ENCODE measurements around the gene CEP104.

CEP104 gene

GRCh38 chr1:3905953-3906671 lies 49.1 kb upstream of the CEP104 start:
- no peak for ATAC-seq
- TF ChIP-seq ZFP3 (CRISPR knock-in tag; IDR thresholded peaks at IDR 0.05) (no peak), TSHZ2 (CRISPR knock-in tag; IDR thresholded peaks at IDR 0.05) (no peak)

- no peak for ATAC-seq
- TF ChIP-seq POU6F1 (CRISPR knock-in tag; IDR thresholded peaks at IDR 0.05; ENCODE audit: borderline replicate concordance, low read depth) (no peak), ZC3H10 (CRISPR knock-in tag; IDR thresholded peaks at IDR 0.05) (no peak), ZFP30 (CRISPR knock-in tag; IDR thresholded peaks at IDR 0.05) (no peak), ARNTL (CRISPR knock-in tag; IDR thresholded peaks at IDR 0.05; ENCODE audit: borderline replicate concordance, low read depth) (no peak), ZNF8 (CRISPR knock-in tag; IDR thresholded peaks at IDR 0.05) (no peak), BACH2 (CRISPR knock-in tag; IDR thresholded peaks at IDR 0.05; ENCODE audit: borderline replicate concordance) (no peak), CSDC2 (CRISPR knock-in tag; IDR thresholded peaks at IDR 0.05) (no peak), OSR1 (CRISPR knock-in tag; IDR thresholded peaks at IDR 0.05) (no peak), CREB5 (CRISPR knock-in tag; IDR thresholded peaks at IDR 0.05; ENCODE audit: low read depth) (no peak), CSRNP3 (CRISPR knock-in tag; IDR thresholded peaks at IDR 0.05) (no peak), ZNF70 (CRISPR knock-in tag; IDR thresholded peaks at IDR 0.05) (no peak), TOX (CRISPR knock-in tag; IDR thresholded peaks at IDR 0.05; ENCODE audit: borderline replicate concordance) (no peak), PPARA (CRISPR knock-in tag; IDR thresholded peaks at IDR 0.05; ENCODE audit: borderline replicate concordance) (no peak), ZNF565 (CRISPR knock-in tag; conservative IDR thresholded peaks at IDR 0.05; ENCODE audit: low read depth) (no peak), ISL1 (CRISPR knock-in tag; IDR thresholded peaks at IDR 0.05) (no peak), SNAI2 (CRISPR knock-in tag; IDR thresholded peaks at IDR 0.05) (no peak)
Measured at GRCh38 chr1:3905266-3905952, 48.4 kb upstream of the CEP104 start.

GRCh38 chr1:3904843-3905185 lies 47.8 kb upstream of the CEP104 start:
- ATAC-seq, result no peak
- no peak for TF ChIP-seq OSR1 (CRISPR knock-in tag; IDR thresholded peaks at IDR 0.05)
- TF ChIP-seq ZC3H10 (CRISPR knock-in tag; IDR thresholded peaks at IDR 0.05), result no peak
- no peak for TF ChIP-seq PPARA (CRISPR knock-in tag; IDR thresholded peaks at IDR 0.05; ENCODE audit: borderline replicate concordance)
- TF ChIP-seq ZNF565 (CRISPR knock-in tag; conservative IDR thresholded peaks at IDR 0.05; ENCODE audit: low read depth), result no peak
- TF ChIP-seq RARB (CRISPR knock-in tag; IDR thresholded peaks at IDR 0.05), result no peak
- no peak for TF ChIP-seq ZFP3 (CRISPR knock-in tag; IDR thresholded peaks at IDR 0.05)
- TF ChIP-seq ZNF8 (CRISPR knock-in tag; IDR thresholded peaks at IDR 0.05), result no peak
- TF ChIP-seq TOX (CRISPR knock-in tag; IDR thresholded peaks at IDR 0.05; ENCODE audit: borderline replicate concordance), result no peak
- TF ChIP-seq ZFP30 (CRISPR knock-in tag; IDR thresholded peaks at IDR 0.05), result no peak
- TF ChIP-seq TSHZ2 (CRISPR knock-in tag; IDR thresholded peaks at IDR 0.05), result no peak
- no peak for TF ChIP-seq CREB5 (CRISPR knock-in tag; IDR thresholded peaks at IDR 0.05; ENCODE audit: low read depth)
- TF ChIP-seq ARNTL (CRISPR knock-in tag; IDR thresholded peaks at IDR 0.05; ENCODE audit: borderline replicate concordance, low read depth), result no peak
- TF ChIP-seq GLIS3 (CRISPR knock-in tag; IDR thresholded peaks at IDR 0.05), result no peak
- no peak for TF ChIP-seq ZNF70 (CRISPR knock-in tag; IDR thresholded peaks at IDR 0.05)
- no peak for TF ChIP-seq CSDC2 (CRISPR knock-in tag; IDR thresholded peaks at IDR 0.05)
- no peak for TF ChIP-seq ISL1 (CRISPR knock-in tag; IDR thresholded peaks at IDR 0.05)
- TF ChIP-seq POU6F1 (CRISPR knock-in tag; IDR thresholded peaks at IDR 0.05; ENCODE audit: borderline replicate concordance, low read depth), result no peak
- TF ChIP-seq SNAI2 (CRISPR knock-in tag; IDR thresholded peaks at IDR 0.05), result no peak
- TF ChIP-seq ESRRG (CRISPR knock-in tag; IDR thresholded peaks at IDR 0.05), result no peak
- TF ChIP-seq TCF4 (CRISPR knock-in tag; IDR thresholded peaks at IDR 0.05; ENCODE audit: borderline replicate concordance), result no peak
